Loucy (cell line): ENCODE results near the gene RIMKLA.

ENCODE experiments used
- H2AFZ ChIP-seq: fragments of 200-600 bp; sonication (generic); 2 replicates; pipeline ENCODE4 v1.6.0; 2016; ENCODE audit warnings: antibody characterized with exemption, mild to moderate bottlenecking, low read length, moderate library complexity
- H3F3A ChIP-seq: fragments of 200-600 bp; 2 replicates; pipeline ENCODE4 v1.6.0; 2016; ENCODE audit warnings: antibody characterized with exemption, low read depth, mild to moderate bottlenecking
- H3K27me3 ChIP-seq: fragments of 200-600 bp; sonication (generic); 2 replicates; pipeline ENCODE4 v1.6.1; 2014; ENCODE audit warnings: low read length, mild to moderate bottlenecking; ENCODE audit not compliant: insufficient read depth, poor library complexity, severe bottlenecking
- H3K36me3 ChIP-seq: fragments of 200-600 bp; sonication (generic); 2 replicates; pipeline ENCODE4 v1.6.1; 2016; ENCODE audit warnings: low read length; ENCODE audit not compliant: insufficient read depth
- H3K4me1 ChIP-seq: fragments of 200-600 bp; sonication (generic); 2 replicates; pipeline ENCODE4 v1.5.1; 2014; ENCODE audit warnings: low read length, mild to moderate bottlenecking; ENCODE audit not compliant: insufficient read depth, poor library complexity, severe bottlenecking
- H3K4me2 ChIP-seq: fragments of 200-600 bp; sonication (generic); 2 replicates; pipeline ENCODE4 v1.6.0; 2014; ENCODE audit warnings: antibody characterized with exemption, low read length, low read depth, mild to moderate bottlenecking; ENCODE audit not compliant: poor library complexity, severe bottlenecking
- H3K4me3 ChIP-seq: fragments of 200-600 bp; sonication (generic); 2 replicates; pipeline ENCODE4 v1.5.1; 2014; ENCODE audit warnings: low read length, mild to moderate bottlenecking, mixed read lengths; ENCODE audit not compliant: poor library complexity, severe bottlenecking
- H3K79me2 ChIP-seq: fragments of 200-600 bp; sonication (generic); 2 replicates; pipeline ENCODE4 v1.6.1; 2014; ENCODE audit warnings: low read length; ENCODE audit not compliant: insufficient read depth
- H3K9ac ChIP-seq: fragments of 200-600 bp; sonication (generic); 2 replicates; pipeline ENCODE4 v1.6.0; 2014; ENCODE audit warnings: mild to moderate bottlenecking, low read depth, low read length, moderate library complexity; ENCODE audit not compliant: poor library complexity, severe bottlenecking
- H3K9me2 ChIP-seq: fragments of 200-600 bp; sonication (generic); replicated peaks from 2 replicates; pipeline ENCODE4 v1.6.1; 2016; ENCODE audit warnings: low read depth, low read length, mixed read lengths
- H3K9me3 ChIP-seq: fragments of 200-600 bp; sonication (generic); 2 replicates; pipeline ENCODE4 v1.6.1; 2014; ENCODE audit warnings: mild to moderate bottlenecking, antibody characterized with exemption, low read length, low read depth; ENCODE audit not compliant: insufficient read depth
- H4K20me1 ChIP-seq: fragments of 200-600 bp; sonication (generic); 2 replicates; pipeline ENCODE4 v1.6.0; 2014; ENCODE audit warnings: antibody characterized with exemption, low read length, mild to moderate bottlenecking; ENCODE audit not compliant: insufficient read depth, poor library complexity, severe bottlenecking
- EZH2phosphoT487 ChIP-seq: fragments of 200-600 bp; IDR thresholded peaks from 2 replicates; pipeline ENCODE4 v1.6.1; 2018; ENCODE audit warnings: antibody characterized with exemption, mild to moderate bottlenecking, moderate library complexity, borderline replicate concordance
- TF ChIP-seq, protein P1 (sequence below): fragments of 200-600 bp; sonication (generic); conservative IDR thresholded peaks from 2 replicates; pipeline ENCODE4 v1.5.1; 2014; ENCODE audit warnings: mild to moderate bottlenecking, antibody characterized with exemption, low read length

RIMKLA gene

DNA sequence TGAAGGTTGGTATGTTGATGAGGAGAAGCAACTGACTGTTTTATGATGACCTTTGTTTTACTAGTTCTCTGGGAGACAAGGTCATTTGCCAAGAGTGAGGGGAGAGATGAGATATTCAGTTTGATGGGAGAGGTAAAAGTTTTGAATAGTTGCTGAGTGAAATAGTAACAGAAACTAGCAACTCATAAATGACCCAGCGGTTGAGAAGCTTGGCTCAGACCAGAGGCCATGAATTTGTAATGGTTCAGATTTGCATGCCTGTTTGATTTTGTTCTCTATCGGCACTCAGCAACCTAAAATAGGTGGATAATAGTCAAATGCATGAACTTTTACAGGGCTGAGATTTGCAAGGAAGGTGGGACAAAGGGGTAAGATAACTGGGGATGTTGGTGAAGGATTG lies 89.1 kb downstream of the RIMKLA start:
- Histone ChIP-seq H3K4me3 (no peak overlapping the region), H3K79me2 (no peaks in the 10 kb centered on the region), H3K4me1 (no peaks in the 10 kb centered on the region), H3K9ac (no peak overlapping the region), H2AFZ (no peak overlapping the region), H3K9me2 (no peaks in the 10 kb centered on the region), H3K4me2 (no peak overlapping the region), H3K36me3 (no peaks in the 10 kb centered on the region), H3F3A (no peaks in the 10 kb centered on the region), H3K9me3 (no peaks in the 10 kb centered on the region), H3K27me3 (peaks cover 15% of the 10 kb centered on the region), H4K20me1 (no peaks in the 10 kb centered on the region)
- TF ChIP-seq, protein P1, sequence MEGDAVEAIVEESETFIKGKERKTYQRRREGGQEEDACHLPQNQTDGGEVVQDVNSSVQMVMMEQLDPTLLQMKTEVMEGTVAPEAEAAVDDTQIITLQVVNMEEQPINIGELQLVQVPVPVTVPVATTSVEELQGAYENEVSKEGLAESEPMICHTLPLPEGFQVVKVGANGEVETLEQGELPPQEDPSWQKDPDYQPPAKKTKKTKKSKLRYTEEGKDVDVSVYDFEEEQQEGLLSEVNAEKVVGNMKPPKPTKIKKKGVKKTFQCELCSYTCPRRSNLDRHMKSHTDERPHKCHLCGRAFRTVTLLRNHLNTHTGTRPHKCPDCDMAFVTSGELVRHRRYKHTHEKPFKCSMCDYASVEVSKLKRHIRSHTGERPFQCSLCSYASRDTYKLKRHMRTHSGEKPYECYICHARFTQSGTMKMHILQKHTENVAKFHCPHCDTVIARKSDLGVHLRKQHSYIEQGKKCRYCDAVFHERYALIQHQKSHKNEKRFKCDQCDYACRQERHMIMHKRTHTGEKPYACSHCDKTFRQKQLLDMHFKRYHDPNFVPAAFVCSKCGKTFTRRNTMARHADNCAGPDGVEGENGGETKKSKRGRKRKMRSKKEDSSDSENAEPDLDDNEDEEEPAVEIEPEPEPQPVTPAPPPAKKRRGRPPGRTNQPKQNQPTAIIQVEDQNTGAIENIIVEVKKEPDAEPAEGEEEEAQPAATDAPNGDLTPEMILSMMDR: no peak
- no peak for TF ChIP-seq EZH2phosphoT487
